COR-L47 (cell line): ENCODE data around the gene LTN1.
"Not testable (repeated sequence)": the region's sequence is repeated elsewhere in the genome, so short reads cannot be mapped to it uniquely, and the experiment has no call there.

Experiments used
- DNase-seq: peaks from one replicate; lab custom pipeline; 2025; lab: John Stamatoyannopoulos, UW

Gene LTN1

GRCh38 chr21:28979092-28979491, 13.6 kb downstream of the LTN1 start:
- no peak for DNase-seq

GRCh38 chr21:28975397-28975796, 17.3 kb downstream of the LTN1 start:
- no peak for DNase-seq

GRCh38 chr21:28974531-28975227, 18.0 kb downstream of the LTN1 start:
- DNase-seq = no peak

- DNase-seq = no peak
Observed at GRCh38 chr21:28972398-28972797, 20.3 kb downstream of the LTN1 start.

- no peak for DNase-seq
Observed at GRCh38 chr21:28971171-28971570, 21.5 kb downstream of the LTN1 start.

GRCh38 chr21:28963831-28964230, 28.8 kb downstream of the LTN1 start:
- no peak for DNase-seq

GRCh38 chr21:28962465-28962864, 30.2 kb downstream of the LTN1 start:
- no peak for DNase-seq

- no peak for DNase-seq
Observed at GRCh38 chr21:28961927-28962326, 30.8 kb downstream of the LTN1 start.

- no peak for DNase-seq
Observed at GRCh38 chr21:28960245-28960644, 32.4 kb downstream of the LTN1 start.

- no peak for DNase-seq
Observed at GRCh38 chr21:28959367-28960099, 33.1 kb downstream of the LTN1 start.

- no peak for DNase-seq
Observed at GRCh38 chr21:28953247-28953646, 39.4 kb downstream of the LTN1 start.

GRCh38 chr21:28952686-28953085, 40.0 kb downstream of the LTN1 start:
- DNase-seq = no peak

GRCh38 chr21:28949318-28949717, 43.4 kb downstream of the LTN1 start:
- no peak for DNase-seq

GRCh38 chr21:28944296-28944695, 48.4 kb downstream of the LTN1 start:
- DNase-seq = no peak

- DNase-seq = no peak
Observed at GRCh38 chr21:28943631-28944030, 49.0 kb downstream of the LTN1 start.

GRCh38 chr21:28938726-28939125, 54.0 kb downstream of the LTN1 start:
- no peak for DNase-seq

- DNase-seq = no peak
Observed at GRCh38 chr21:28937737-28938136, 54.9 kb downstream of the LTN1 start.

- DNase-seq = no peak
Observed at GRCh38 chr21:28936721-28937120, 56.0 kb downstream of the LTN1 start.

- DNase-seq = no peak
Observed at GRCh38 chr21:28936036-28936435, 56.6 kb downstream of the LTN1 start.

- no peak for DNase-seq
Observed at GRCh38 chr21:28932717-28933116, 60.0 kb downstream of the LTN1 start.

- DNase-seq = not testable (repeated sequence)
Observed at GRCh38 chr21:28931708-28932372, 60.8 kb downstream of the LTN1 start.

GRCh38 chr21:28928578-28929420, 63.9 kb downstream of the LTN1 start:
- no peak for DNase-seq
